Measurements from ENCODE around the gene OGFOD1.
"Not testable (repeated sequence)": the region's sequence is repeated elsewhere in the genome, so short reads cannot be mapped to it uniquely, and the experiment has no call there.

OGFOD1 gene

DNA sequence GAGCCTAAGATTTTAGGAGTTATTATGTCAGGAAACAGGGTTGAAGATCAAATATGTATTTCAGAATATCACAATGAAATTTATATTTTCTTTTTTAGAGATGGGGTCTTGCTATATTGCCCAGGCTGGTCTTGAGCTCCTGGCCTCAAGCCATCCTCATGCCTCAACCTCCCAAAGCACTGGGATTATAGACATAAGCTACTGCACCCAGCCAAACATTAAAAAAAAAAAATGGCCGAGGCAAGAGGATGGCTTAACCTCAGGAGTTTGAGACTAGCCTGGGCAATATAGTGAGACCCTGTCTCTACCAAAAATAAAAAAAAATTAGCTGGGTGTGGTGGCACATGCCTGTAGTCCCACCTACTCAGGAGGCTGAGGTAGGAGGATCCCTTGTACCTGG lies 37.5 kb downstream of the OGFOD1 start:
- not testable (repeated sequence) for ATAC-seq

DNA sequence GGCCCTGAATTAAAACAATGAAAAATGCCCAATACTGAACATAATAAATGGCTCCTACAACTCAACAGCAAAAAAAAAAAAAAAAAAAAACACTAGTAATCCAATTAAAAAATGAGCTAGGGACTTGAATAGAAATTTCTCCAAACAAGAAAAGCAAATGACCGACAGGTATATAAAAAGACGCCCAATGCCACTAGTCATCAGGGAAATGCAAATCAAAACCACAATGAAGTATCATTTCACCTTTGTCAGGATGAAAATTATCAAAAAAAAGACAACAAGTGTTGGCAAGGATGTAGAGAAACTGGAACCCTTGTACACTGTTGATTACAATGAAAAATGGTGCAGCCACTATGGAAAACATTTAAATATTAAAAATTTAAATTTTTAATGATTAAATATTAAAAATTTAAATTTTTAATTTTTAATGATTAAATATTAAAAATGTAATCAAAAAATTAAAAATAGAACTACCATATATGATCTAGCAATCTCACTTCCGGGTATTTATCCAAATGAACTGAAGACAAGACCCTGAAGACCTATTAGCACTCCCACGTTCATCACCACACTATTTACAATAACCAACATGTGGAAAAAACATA lies 40.4 kb downstream of the OGFOD1 start:
- TF ChIP-seq RARB (CRISPR knock-in tag; IDR thresholded peaks at IDR 0.05) (no peak), GLIS3 (CRISPR knock-in tag; IDR thresholded peaks at IDR 0.05) (no peak), BACH2 (CRISPR knock-in tag; IDR thresholded peaks at IDR 0.05; ENCODE audit: borderline replicate concordance) (no peak), ZFP3 (CRISPR knock-in tag; IDR thresholded peaks at IDR 0.05) (no peak), ZNF565 (CRISPR knock-in tag; conservative IDR thresholded peaks at IDR 0.05; ENCODE audit: low read depth) (no peak), ISL1 (CRISPR knock-in tag; IDR thresholded peaks at IDR 0.05) (no peak), OSR1 (CRISPR knock-in tag; IDR thresholded peaks at IDR 0.05) (no peak)
- TF ChIP-seq, protein P1, sequence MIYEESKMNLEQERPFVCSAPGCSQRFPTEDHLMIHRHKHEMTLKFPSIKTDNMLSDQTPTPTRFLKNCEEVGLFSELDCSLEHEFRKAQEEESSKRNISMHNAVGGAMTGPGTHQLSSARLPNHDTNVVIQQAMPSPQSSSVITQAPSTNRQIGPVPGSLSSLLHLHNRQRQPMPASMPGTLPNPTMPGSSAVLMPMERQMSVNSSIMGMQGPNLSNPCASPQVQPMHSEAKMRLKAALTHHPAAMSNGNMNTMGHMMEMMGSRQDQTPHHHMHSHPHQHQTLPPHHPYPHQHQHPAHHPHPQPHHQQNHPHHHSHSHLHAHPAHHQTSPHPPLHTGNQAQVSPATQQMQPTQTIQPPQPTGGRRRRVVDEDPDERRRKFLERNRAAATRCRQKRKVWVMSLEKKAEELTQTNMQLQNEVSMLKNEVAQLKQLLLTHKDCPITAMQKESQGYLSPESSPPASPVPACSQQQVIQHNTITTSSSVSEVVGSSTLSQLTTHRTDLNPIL (CRISPR knock-in tag; IDR thresholded peaks at IDR 0.05; ENCODE audit: low read depth): no peak
- TF ChIP-seq, protein P2, sequence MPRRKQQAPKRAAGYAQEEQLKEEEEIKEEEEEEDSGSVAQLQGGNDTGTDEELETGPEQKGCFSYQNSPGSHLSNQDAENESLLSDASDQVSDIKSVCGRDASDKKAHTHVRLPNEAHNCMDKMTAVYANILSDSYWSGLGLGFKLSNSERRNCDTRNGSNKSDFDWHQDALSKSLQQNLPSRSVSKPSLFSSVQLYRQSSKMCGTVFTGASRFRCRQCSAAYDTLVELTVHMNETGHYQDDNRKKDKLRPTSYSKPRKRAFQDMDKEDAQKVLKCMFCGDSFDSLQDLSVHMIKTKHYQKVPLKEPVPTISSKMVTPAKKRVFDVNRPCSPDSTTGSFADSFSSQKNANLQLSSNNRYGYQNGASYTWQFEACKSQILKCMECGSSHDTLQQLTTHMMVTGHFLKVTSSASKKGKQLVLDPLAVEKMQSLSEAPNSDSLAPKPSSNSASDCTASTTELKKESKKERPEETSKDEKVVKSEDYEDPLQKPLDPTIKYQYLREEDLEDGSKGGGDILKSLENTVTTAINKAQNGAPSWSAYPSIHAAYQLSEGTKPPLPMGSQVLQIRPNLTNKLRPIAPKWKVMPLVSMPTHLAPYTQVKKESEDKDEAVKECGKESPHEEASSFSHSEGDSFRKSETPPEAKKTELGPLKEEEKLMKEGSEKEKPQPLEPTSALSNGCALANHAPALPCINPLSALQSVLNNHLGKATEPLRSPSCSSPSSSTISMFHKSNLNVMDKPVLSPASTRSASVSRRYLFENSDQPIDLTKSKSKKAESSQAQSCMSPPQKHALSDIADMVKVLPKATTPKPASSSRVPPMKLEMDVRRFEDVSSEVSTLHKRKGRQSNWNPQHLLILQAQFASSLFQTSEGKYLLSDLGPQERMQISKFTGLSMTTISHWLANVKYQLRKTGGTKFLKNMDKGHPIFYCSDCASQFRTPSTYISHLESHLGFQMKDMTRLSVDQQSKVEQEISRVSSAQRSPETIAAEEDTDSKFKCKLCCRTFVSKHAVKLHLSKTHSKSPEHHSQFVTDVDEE (CRISPR knock-in tag; IDR thresholded peaks at IDR 0.05): no peak
- TF ChIP-seq, protein P3, sequence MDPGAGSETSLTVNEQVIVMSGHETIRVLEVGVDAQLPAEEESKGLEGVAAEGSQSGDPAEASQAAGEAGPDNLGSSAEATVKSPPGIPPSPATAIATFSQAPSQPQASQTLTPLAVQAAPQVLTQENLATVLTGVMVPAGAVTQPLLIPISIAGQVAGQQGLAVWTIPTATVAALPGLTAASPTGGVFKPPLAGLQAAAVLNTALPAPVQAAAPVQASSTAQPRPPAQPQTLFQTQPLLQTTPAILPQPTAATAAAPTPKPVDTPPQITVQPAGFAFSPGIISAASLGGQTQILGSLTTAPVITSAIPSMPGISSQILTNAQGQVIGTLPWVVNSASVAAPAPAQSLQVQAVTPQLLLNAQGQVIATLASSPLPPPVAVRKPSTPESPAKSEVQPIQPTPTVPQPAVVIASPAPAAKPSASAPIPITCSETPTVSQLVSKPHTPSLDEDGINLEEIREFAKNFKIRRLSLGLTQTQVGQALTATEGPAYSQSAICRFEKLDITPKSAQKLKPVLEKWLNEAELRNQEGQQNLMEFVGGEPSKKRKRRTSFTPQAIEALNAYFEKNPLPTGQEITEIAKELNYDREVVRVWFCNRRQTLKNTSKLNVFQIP (CRISPR knock-in tag; IDR thresholded peaks at IDR 0.05; ENCODE audit: borderline replicate concordance, low read depth): no peak
- ATAC-seq: no peak

GRCh38 chr16:56493126-56493525 lies 41.8 kb downstream of the OGFOD1 start:
- ATAC-seq: no peak
- TF ChIP-seq TCF4 (CRISPR knock-in tag; IDR thresholded peaks at IDR 0.05; ENCODE audit: borderline replicate concordance) (no peak), ZC3H10 (CRISPR knock-in tag; IDR thresholded peaks at IDR 0.05) (no peak), ZNF8 (CRISPR knock-in tag; IDR thresholded peaks at IDR 0.05) (no peak), ZFP30 (CRISPR knock-in tag; IDR thresholded peaks at IDR 0.05) (no peak), OSR1 (CRISPR knock-in tag; IDR thresholded peaks at IDR 0.05) (no peak), GLIS3 (CRISPR knock-in tag; IDR thresholded peaks at IDR 0.05) (no peak), ZNF565 (CRISPR knock-in tag; conservative IDR thresholded peaks at IDR 0.05; ENCODE audit: low read depth) (no peak), ISL1 (CRISPR knock-in tag; IDR thresholded peaks at IDR 0.05) (no peak), CSDC2 (CRISPR knock-in tag; IDR thresholded peaks at IDR 0.05) (no peak), TOX (CRISPR knock-in tag; IDR thresholded peaks at IDR 0.05; ENCODE audit: borderline replicate concordance) (no peak), SNAI2 (CRISPR knock-in tag; IDR thresholded peaks at IDR 0.05) (no peak), BACH2 (CRISPR knock-in tag; IDR thresholded peaks at IDR 0.05; ENCODE audit: borderline replicate concordance) (no peak)

DNA sequence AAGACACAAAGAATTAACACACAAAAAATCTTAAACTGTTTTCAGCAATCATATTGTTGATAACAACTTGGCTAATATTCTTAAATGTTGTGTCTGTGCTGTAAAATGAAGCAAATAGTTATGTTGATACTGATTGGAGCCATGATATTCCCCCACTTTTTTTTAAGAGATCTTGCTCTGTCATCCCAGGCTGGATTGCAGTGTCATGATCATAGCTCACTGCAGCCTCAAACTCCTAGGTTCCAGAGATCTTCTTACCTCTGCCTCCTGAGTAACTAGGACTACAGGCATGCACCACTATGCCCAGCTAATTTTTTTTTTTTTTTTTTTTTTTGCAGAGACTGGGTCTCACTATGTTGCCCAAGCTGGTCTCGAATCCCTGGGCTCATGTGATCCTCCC lies 42.5 kb downstream of the OGFOD1 start:
- ATAC-seq: no peak
- TF ChIP-seq, protein P4, sequence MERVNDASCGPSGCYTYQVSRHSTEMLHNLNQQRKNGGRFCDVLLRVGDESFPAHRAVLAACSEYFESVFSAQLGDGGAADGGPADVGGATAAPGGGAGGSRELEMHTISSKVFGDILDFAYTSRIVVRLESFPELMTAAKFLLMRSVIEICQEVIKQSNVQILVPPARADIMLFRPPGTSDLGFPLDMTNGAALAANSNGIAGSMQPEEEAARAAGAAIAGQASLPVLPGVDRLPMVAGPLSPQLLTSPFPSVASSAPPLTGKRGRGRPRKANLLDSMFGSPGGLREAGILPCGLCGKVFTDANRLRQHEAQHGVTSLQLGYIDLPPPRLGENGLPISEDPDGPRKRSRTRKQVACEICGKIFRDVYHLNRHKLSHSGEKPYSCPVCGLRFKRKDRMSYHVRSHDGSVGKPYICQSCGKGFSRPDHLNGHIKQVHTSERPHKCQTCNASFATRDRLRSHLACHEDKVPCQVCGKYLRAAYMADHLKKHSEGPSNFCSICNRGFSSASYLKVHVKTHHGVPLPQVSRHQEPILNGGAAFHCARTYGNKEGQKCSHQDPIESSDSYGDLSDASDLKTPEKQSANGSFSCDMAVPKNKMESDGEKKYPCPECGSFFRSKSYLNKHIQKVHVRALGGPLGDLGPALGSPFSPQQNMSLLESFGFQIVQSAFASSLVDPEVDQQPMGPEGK (CRISPR knock-in tag; IDR thresholded peaks at IDR 0.05; ENCODE audit: borderline replicate concordance): no peak
- TF ChIP-seq, protein P5, sequence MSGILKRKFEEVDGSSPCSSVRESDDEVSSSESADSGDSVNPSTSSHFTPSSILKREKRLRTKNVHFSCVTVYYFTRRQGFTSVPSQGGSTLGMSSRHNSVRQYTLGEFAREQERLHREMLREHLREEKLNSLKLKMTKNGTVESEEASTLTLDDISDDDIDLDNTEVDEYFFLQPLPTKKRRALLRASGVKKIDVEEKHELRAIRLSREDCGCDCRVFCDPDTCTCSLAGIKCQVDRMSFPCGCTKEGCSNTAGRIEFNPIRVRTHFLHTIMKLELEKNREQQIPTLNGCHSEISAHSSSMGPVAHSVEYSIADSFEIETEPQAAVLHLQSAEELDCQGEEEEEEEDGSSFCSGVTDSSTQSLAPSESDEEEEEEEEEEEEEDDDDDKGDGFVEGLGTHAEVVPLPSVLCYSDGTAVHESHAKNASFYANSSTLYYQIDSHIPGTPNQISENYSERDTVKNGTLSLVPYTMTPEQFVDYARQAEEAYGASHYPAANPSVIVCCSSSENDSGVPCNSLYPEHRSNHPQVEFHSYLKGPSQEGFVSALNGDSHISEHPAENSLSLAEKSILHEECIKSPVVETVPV (CRISPR knock-in tag; IDR thresholded peaks at IDR 0.05): no peak
- no peak for TF ChIP-seq ARNTL (CRISPR knock-in tag; IDR thresholded peaks at IDR 0.05; ENCODE audit: borderline replicate concordance, low read depth)
- no peak for TF ChIP-seq ZFP3 (CRISPR knock-in tag; IDR thresholded peaks at IDR 0.05)
- no peak for TF ChIP-seq TOX (CRISPR knock-in tag; IDR thresholded peaks at IDR 0.05; ENCODE audit: borderline replicate concordance)
- TF ChIP-seq TCF4 (CRISPR knock-in tag; IDR thresholded peaks at IDR 0.05; ENCODE audit: borderline replicate concordance): no peak
- no peak for TF ChIP-seq ZNF70 (CRISPR knock-in tag; IDR thresholded peaks at IDR 0.05)
- TF ChIP-seq GLIS3 (CRISPR knock-in tag; IDR thresholded peaks at IDR 0.05): no peak
- TF ChIP-seq ISL1 (CRISPR knock-in tag; IDR thresholded peaks at IDR 0.05): no peak
- TF ChIP-seq OSR1 (CRISPR knock-in tag; IDR thresholded peaks at IDR 0.05): no peak
- TF ChIP-seq, protein P1 (CRISPR knock-in tag; IDR thresholded peaks at IDR 0.05; ENCODE audit: low read depth): no peak
- TF ChIP-seq RARB (CRISPR knock-in tag; IDR thresholded peaks at IDR 0.05): no peak
- TF ChIP-seq ZC3H10 (CRISPR knock-in tag; IDR thresholded peaks at IDR 0.05): no peak
- TF ChIP-seq PPARA (CRISPR knock-in tag; IDR thresholded peaks at IDR 0.05; ENCODE audit: borderline replicate concordance): no peak
- no peak for TF ChIP-seq ZFP30 (CRISPR knock-in tag; IDR thresholded peaks at IDR 0.05)
- TF ChIP-seq, protein P3 (CRISPR knock-in tag; IDR thresholded peaks at IDR 0.05; ENCODE audit: borderline replicate concordance, low read depth): no peak
- no peak for TF ChIP-seq ZNF8 (CRISPR knock-in tag; IDR thresholded peaks at IDR 0.05)
- TF ChIP-seq SNAI2 (CRISPR knock-in tag; IDR thresholded peaks at IDR 0.05): no peak
